NCI-H345 treated with DMSO at 0.1 percent for 48 hours (cell line): ENCODE results near the gene DRGX.

Experiments
- DNase-seq: peaks from one replicate; lab custom pipeline; 2025; ENCODE audit not compliant: unreplicated experiment; lab: John Stamatoyannopoulos, UW

The DRGX gene

GRCh38 chr10:49348593-49348992 lies 47.3 kb downstream of the DRGX start:
- no peak for DNase-seq

- DNase-seq, result no peak
Measured at GRCh38 chr10:49347827-49348226, 48.1 kb downstream of the DRGX start.

- no peak for DNase-seq
Measured at GRCh38 chr10:49347342-49347741, 48.5 kb downstream of the DRGX start.

- DNase-seq, result no peak
Measured at GRCh38 chr10:49344840-49345239, 51.0 kb downstream of the DRGX start.

GRCh38 chr10:49338604-49339003 lies 57.3 kb downstream of the DRGX start:
- no peak for DNase-seq

GRCh38 chr10:49335364-49335972 lies 60.4 kb downstream of the DRGX start:
- DNase-seq, result no peak

GRCh38 chr10:49334964-49335363 lies 60.9 kb downstream of the DRGX start:
- DNase-seq, result no peak

GRCh38 chr10:49333192-49333591 lies 62.7 kb downstream of the DRGX start:
- DNase-seq, result no peak

- no peak for DNase-seq
Measured at GRCh38 chr10:49332768-49333167, 63.1 kb downstream of the DRGX start.

GRCh38 chr10:49332333-49332732 lies 63.6 kb downstream of the DRGX start:
- no peak for DNase-seq

GRCh38 chr10:49331431-49331830 lies 64.5 kb downstream of the DRGX start:
- DNase-seq, result no peak

GRCh38 chr10:49330127-49330665 lies 65.7 kb downstream of the DRGX start:
- no peak for DNase-seq

- DNase-seq, result no peak
Measured at GRCh38 chr10:49329146-49329505, 66.8 kb downstream of the DRGX start.

- no peak for DNase-seq
Measured at GRCh38 chr10:49328401-49329145, 67.3 kb downstream of the DRGX start.

GRCh38 chr10:49327036-49327813 lies 68.7 kb downstream of the DRGX start:
- DNase-seq, result no peak

GRCh38 chr10:49325916-49326783 lies 69.7 kb downstream of the DRGX start:
- no peak for DNase-seq

GRCh38 chr10:49325131-49325915 lies 70.6 kb downstream of the DRGX start:
- no peak for DNase-seq

GRCh38 chr10:49324711-49325110 lies 71.2 kb downstream of the DRGX start:
- no peak for DNase-seq

GRCh38 chr10:49323896-49324270 lies 72.0 kb downstream of the DRGX start:
- no peak for DNase-seq
